IMR-90 (cell line): ENCODE measurements around the gene CD84. TPM values are rescaled to one million over a fixed set of nuclear protein-coding genes. Genes with fewer than 3 reads are reported as not detected.

Source experiments
- ATAC-seq: fragments of 200-7000 bp; cut with Tn5 transposase; 2 replicates; pipeline ENCODE4 v1.9.1; 2020; ENCODE audit warnings: low read depth, mild to moderate bottlenecking, moderate library complexity
- Bru-seq: library from RNA; stranded (reverse); fragments of 400-500 nt; gene quantifications from one replicate; lab custom pipeline; 2021; lab: Mats Ljungman, UMichigan
- BruChase-seq, 2 experiments: library from RNA; stranded (reverse); fragments of 400-500 nt; gene quantifications; one replicate each; lab custom pipeline; 2021; lab: Mats Ljungman, UMichigan
- BruUV-seq: library from RNA; stranded (reverse); fragments of 400-500 nt; replicated peaks from 2 replicates; lab custom pipeline; 2021; lab: Mats Ljungman, UMichigan
- CTCF ChIA-PET: fragments of 300-600 bp; formaldehyde crosslinking; extraction: SDS; loops from one replicate; lab custom pipeline; 2021; ENCODE audit warnings: antibody characterized with exemption; lab: Yijun Ruan, JAX
- POLR2A ChIA-PET: fragments of 300-600 bp; sonication (Branson Sonifier 250); formaldehyde crosslinking; loops from one replicate; lab custom pipeline; 2022; ENCODE audit warnings: antibody characterized with exemption; ENCODE audit not compliant: unreplicated experiment; lab: Charles Lee
- DNase-seq: peaks from one replicate; pipeline ENCODE4 v3.0.0; 2013
- H2AFZ ChIP-seq: replicated peaks from 2 replicates; pipeline ENCODE3; 2013; ENCODE audit warnings: low read length, mild to moderate bottlenecking; ENCODE audit not compliant: poor library complexity
- H2AK5ac ChIP-seq: 2 replicates; pipeline ENCODE4 v1.6.1; 2013; ENCODE audit warnings: low read depth, low read length, inconsistent platforms
- H2AK9ac ChIP-seq: replicated peaks from 2 replicates; pipeline ENCODE3; 2013; ENCODE audit warnings: mild to moderate bottlenecking, low read depth, low read length, moderate library complexity; ENCODE audit not compliant: poor library complexity
- H2BK120ac ChIP-seq: 2 replicates; pipeline ENCODE4 v1.6.1; 2013; ENCODE audit warnings: low read depth, low read length, inconsistent platforms
- H2BK15ac ChIP-seq: 3 replicates; pipeline ENCODE4 v1.6.1; 2013; ENCODE audit warnings: low read depth, low read length, inconsistent platforms
- H2BK20ac ChIP-seq: 2 replicates; pipeline ENCODE4 v1.6.1; 2013; ENCODE audit warnings: low read depth, mild to moderate bottlenecking, inconsistent platforms, low read length, moderate library complexity
- H2BK5ac ChIP-seq: 2 replicates; pipeline ENCODE4 v1.6.1; 2013; ENCODE audit warnings: mild to moderate bottlenecking, low read depth, low read length, inconsistent platforms; ENCODE audit not compliant: poor library complexity, severe bottlenecking
- H3K14ac ChIP-seq: replicated peaks from 2 replicates; pipeline ENCODE4 v1.6.1; 2013; ENCODE audit warnings: low read depth, low read length, inconsistent platforms
- H3K18ac ChIP-seq: 2 replicates; pipeline ENCODE4 v1.6.1; 2013; ENCODE audit warnings: low read depth, low read length, control low read depth
- H3K23ac ChIP-seq: 2 replicates; pipeline ENCODE4 v1.6.1; 2013; ENCODE audit warnings: low read depth, low read length, inconsistent platforms
- H3K27ac ChIP-seq: 2 replicates; pipeline ENCODE4 v1.5.1; 2013; ENCODE audit warnings: mild to moderate bottlenecking, control low read depth, low read length; ENCODE audit not compliant: insufficient read depth
- H3K27me3 ChIP-seq: 2 replicates; pipeline ENCODE4 v1.6.1; 2013; ENCODE audit warnings: low read length; ENCODE audit not compliant: control insufficient read depth, insufficient read depth
- H3K36me3 ChIP-seq: 2 replicates; pipeline ENCODE4 v1.6.1; 2013; ENCODE audit warnings: low read length, mixed read lengths; ENCODE audit not compliant: control insufficient read depth, insufficient read depth
- H3K4ac ChIP-seq: 2 replicates; pipeline ENCODE4 v1.6.1; 2013; ENCODE audit warnings: low read depth, low read length, inconsistent platforms
- H3K4me1 ChIP-seq: 2 replicates; pipeline ENCODE4 v1.6.1; 2013; ENCODE audit warnings: low read length, mixed read lengths; ENCODE audit not compliant: control insufficient read depth, insufficient read depth
- H3K4me2 ChIP-seq: 2 replicates; pipeline ENCODE4 v1.6.1; 2013; ENCODE audit warnings: low read depth, mild to moderate bottlenecking, control low read depth, low read length, moderate library complexity
- H3K4me3 ChIP-seq: 2 replicates; pipeline ENCODE4 v1.5.1; 2013; ENCODE audit warnings: low read depth, mild to moderate bottlenecking, control low read depth, low read length, moderate library complexity; ENCODE audit not compliant: insufficient read depth
- H3K56ac ChIP-seq: 2 replicates; pipeline ENCODE4 v1.6.1; 2013; ENCODE audit warnings: low read length, inconsistent platforms; ENCODE audit not compliant: insufficient read depth; ENCODE audit errors: extremely low read depth
- H3K79me1 ChIP-seq, 2 experiments: 2 replicates each; pipeline ENCODE4 v1.6.1; 2013; ENCODE audit warnings: low read length in 2 of 2, inconsistent platforms in 1 of 2, low read depth in 1 of 2
- H3K9ac ChIP-seq: 2 replicates; pipeline ENCODE4 v1.6.1; 2013; ENCODE audit warnings: low read depth, low read length, control low read depth
- H3K9me1 ChIP-seq: 2 replicates; pipeline ENCODE4 v1.6.1; 2013; ENCODE audit warnings: low read length, inconsistent platforms; ENCODE audit not compliant: insufficient read depth
- H3K9me3 ChIP-seq: 2 replicates; pipeline ENCODE4 v1.6.1; 2013; ENCODE audit warnings: low read length; ENCODE audit not compliant: control insufficient read depth, insufficient read depth
- H4K20me1 ChIP-seq: 2 replicates; pipeline ENCODE4 v1.6.1; 2013; ENCODE audit warnings: low read length, inconsistent platforms; ENCODE audit not compliant: insufficient read depth
- H4K5ac ChIP-seq: 2 replicates; pipeline ENCODE4 v1.6.1; 2013; ENCODE audit warnings: mild to moderate bottlenecking, low read depth, low read length, control low read depth
- H4K8ac ChIP-seq, 2 experiments: 2 replicates each; pipeline ENCODE4 v1.6.1; 2013; ENCODE audit warnings: low read depth in 2 of 2, low read length in 2 of 2, control low read depth in 1 of 2, inconsistent platforms in 1 of 2
- H4K91ac ChIP-seq: 2 replicates; pipeline ENCODE4 v1.6.1; 2013; ENCODE audit warnings: low read depth, low read length, inconsistent platforms; ENCODE audit not compliant: insufficient read depth
- CTCF ChIP-seq: conservative IDR thresholded peaks from 2 replicates; pipeline ENCODE4 v1.5.1; 2012; ENCODE audit warnings: mild to moderate bottlenecking, low read depth, low read length, improper control_type of control experiment
- MAFK ChIP-seq: IDR thresholded peaks from 2 replicates; pipeline ENCODE4 v1.6.1; 2012; ENCODE audit warnings: low read depth, low read length, improper control_type of control experiment
- MAZ ChIP-seq: IDR thresholded peaks from 2 replicates; pipeline ENCODE4 v1.6.1; 2012; ENCODE audit warnings: low read depth, mild to moderate bottlenecking, low read length, improper control_type of control experiment, moderate library complexity, borderline replicate concordance
- MXI1 ChIP-seq: IDR thresholded peaks from 2 replicates; pipeline ENCODE4 v1.6.1; 2012; ENCODE audit warnings: low read depth, mild to moderate bottlenecking, low read length, moderate library complexity, borderline replicate concordance
- RAD21 ChIP-seq: IDR thresholded peaks from 2 replicates; pipeline ENCODE4 v1.6.1; 2012; ENCODE audit warnings: low read length, improper control_type of control experiment
- RCOR1 ChIP-seq: IDR thresholded peaks from 2 replicates; pipeline ENCODE4 v1.6.1; 2012; ENCODE audit warnings: mild to moderate bottlenecking, low read length, improper control_type of control experiment; ENCODE audit not compliant: insufficient replicate concordance
- RFX5 ChIP-seq: IDR thresholded peaks from 2 replicates; pipeline ENCODE4 v1.8.0; 2012; ENCODE audit warnings: low read depth, mild to moderate bottlenecking, low read length, moderate library complexity
- SMC3 ChIP-seq: fragments of 150-350 bp; IDR thresholded peaks from 2 replicates; pipeline ENCODE4 v1.6.1; 2016; ENCODE audit warnings: low read depth, mild to moderate bottlenecking, antibody characterized with exemption, low read length, moderate library complexity
- WGBS, 2 experiments: methylation state at CpG; one replicate each; pipeline versions ENCODE4 v1.1.5 to v1.1.7; 2013; ENCODE audit warnings: missing lambda C conversion rate in 2 of 2; ENCODE audit not compliant: insufficient read length in 1 of 2; ENCODE audit errors: extremely low coverage in 2 of 2; 5-methylcytosine and 5-hydroxymethylcytosine counted together
- dilution Hi-C: fragments of 300-500 bp; cut with HindIII; formaldehyde crosslinking; loops from one replicate; pipeline ENCODE4 v1.14.3; 2018; ENCODE audit warnings: low sequenced_read_pairs; ENCODE audit not compliant: unreplicated experiment
- in situ Hi-C: fragments of 300-500 bp; cut with MboI; formaldehyde crosslinking; loops from 3 replicates; pipeline ENCODE4 v1.14.3; 2019; ENCODE audit warnings: low sequenced_read_pairs, inconsistent platforms, mixed read lengths
- intact Hi-C: fragments of 100-400 bp; cut with micrococcal nuclease; formaldehyde crosslinking; loops from 2 replicates; pipeline ENCODE4 v1.10.0; 2022
- long read RNA-seq: library from polyadenylated mRNA; unstranded; transcript quantifications from one replicate; pipeline ENCODE4 v2.0.0, GENCODE V29; 2021; ENCODE audit not compliant: unreplicated experiment
- polyA plus RNA-seq, 3 experiments: library from polyadenylated mRNA; depleted of rRNA; stranded (reverse); fragments of >200 nt; gene quantifications; 2 replicates each; pipeline ENCODE4 v1.2.3, GENCODE V29; 2012; ENCODE audit warnings: low replicate concordance in 1 of 3
- total RNA-seq: library from RNA; depleted of rRNA; stranded (reverse); fragments of >200 nt; gene quantifications from 2 replicates; pipeline ENCODE4 v1.2.3, GENCODE V29; 2012; rRNA removed

Gene CD84
- total RNA-seq (not detected in 2 replicates), polyA plus RNA-seq (2012; rRNA removed) (not detected in 2 replicates), Bru-seq, nascent RNA (not detected), BruChase-seq, experiment 1, labeled RNA remaining after a 6-hour chase (not detected), BruChase-seq, experiment 2, labeled RNA remaining after a 2-hour chase (not detected)
- polyA plus RNA-seq (2012; cell fraction: cytosol; rRNA removed), result not detected in 2 replicates
- polyA plus RNA-seq (2012; cell fraction: nucleus; rRNA removed; ENCODE audit: low replicate concordance), result not detected in 2 replicates
- long read RNA-seq, result 0 reads

GRCh38 chr1:160579216-160579701, at the start of gene CD84:
CD84 (minus strand) TSS chr1:160579496; CDS start chr1:160579437, 59 bp downstream.
- Histone ChIP-seq H2BK5ac (no peak within 1 kb of the TSS), H3K36me3 (no peaks in the 10 kb centered on the region), H3K9me3 (no peaks in the 10 kb centered on the region), H4K91ac (no peak within 1 kb of the TSS), H2AK5ac (no peak within 1 kb of the TSS), H4K8ac (no peak within 1 kb of the TSS), H2BK20ac (no peak within 1 kb of the TSS), H4K20me1 (no peaks in the 10 kb centered on the region), H3K23ac (no peak within 1 kb of the TSS), H4K5ac (no peak within 1 kb of the TSS), H2BK15ac (no peak within 1 kb of the TSS), H3K27ac (no peak within 1 kb of the TSS), H3K56ac (no peak within 1 kb of the TSS), H2AFZ (no peak within 1 kb of the TSS), H3K79me1 (no peaks in the 10 kb centered on the region), H3K4me3 (no peak within 1 kb of the TSS), H3K27me3 (no peaks in the 10 kb centered on the region), H3K4me1 (no peaks in the 10 kb centered on the region), H2BK120ac (no peak within 1 kb of the TSS), H3K4ac (no peak within 1 kb of the TSS), H3K9me1 (no peaks in the 10 kb centered on the region), H3K18ac (no peak within 1 kb of the TSS), H3K9ac (no peak within 1 kb of the TSS), H3K14ac (no peak within 1 kb of the TSS), H2AK9ac (no peak within 1 kb of the TSS), H3K4me2 (no peak within 1 kb of the TSS)
- DNase-seq, result no peak
- BruUV-seq, result no TSS peak
- in situ Hi-C loops (no loop called here), dilution Hi-C loops (no loop called here), intact Hi-C loops (no loop called here)
- TF ChIP-seq MAZ (no peak), CTCF (no peak), MXI1 (no peak), MAFK (no peak), RFX5 (no peak), SMC3 (no peak), RAD21 (no peak), RCOR1 (no peak)
- ChIA-PET CTCF (no interaction called here), POLR2A (no interaction called here)
- ATAC-seq, result no peak
- WGBS, 2 experiments, result 71% methylated on average over 1 of the region's 3 CpGs; no CpG with 5 or more reads in 1 of the 2 experiments
